EL (cell line): Measurements from ENCODE around the gene TENM3.

ENCODE experiments used
- DNase-seq: peaks from one replicate; pipeline ENCODE4 v3.0.0-alpha.2; 2016

The TENM3 gene

DNA sequence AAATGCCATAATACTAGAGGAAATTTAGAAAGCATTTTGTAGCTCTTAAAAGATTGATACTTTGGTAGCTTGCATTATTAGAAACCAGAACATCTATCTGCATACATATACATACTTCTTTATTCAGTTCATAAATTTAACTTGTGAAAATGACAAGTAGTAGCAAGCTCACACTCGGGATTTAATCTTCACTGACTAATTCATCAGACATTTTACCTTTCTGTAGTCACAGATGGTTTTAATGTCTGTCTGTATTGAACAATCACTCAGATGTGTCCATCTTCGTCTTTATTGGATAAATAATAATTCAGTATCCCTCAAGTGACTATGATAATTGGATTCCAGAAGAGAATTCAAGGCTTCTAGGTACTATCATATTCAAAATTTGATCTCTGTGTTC is 232.3 kb downstream of the TENM3 start:
- DNase-seq: no peak

DNA sequence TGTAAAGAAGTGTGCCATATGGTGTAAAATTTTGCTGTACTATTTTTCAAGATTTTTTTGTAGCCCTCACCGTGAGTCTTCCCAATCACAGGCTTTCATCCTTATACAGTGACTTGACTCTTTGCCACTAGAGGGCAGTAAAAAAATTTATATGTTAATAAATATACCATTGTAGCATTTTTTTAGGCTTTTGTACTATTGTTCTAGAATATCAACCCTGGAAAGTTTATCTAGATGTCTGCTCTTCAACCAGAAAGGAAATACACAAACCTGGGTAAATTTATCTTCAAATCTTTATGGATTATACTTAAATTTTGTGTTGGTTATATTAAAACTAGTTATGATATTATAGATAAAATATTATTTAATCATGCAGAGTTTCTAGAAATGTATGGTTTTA is 235.3 kb downstream of the TENM3 start:
- DNase-seq: peak; percentile 43

GRCh38 chr4:182483685-182484084 is 240.5 kb downstream of the TENM3 start:
- DNase-seq: no peak

DNA sequence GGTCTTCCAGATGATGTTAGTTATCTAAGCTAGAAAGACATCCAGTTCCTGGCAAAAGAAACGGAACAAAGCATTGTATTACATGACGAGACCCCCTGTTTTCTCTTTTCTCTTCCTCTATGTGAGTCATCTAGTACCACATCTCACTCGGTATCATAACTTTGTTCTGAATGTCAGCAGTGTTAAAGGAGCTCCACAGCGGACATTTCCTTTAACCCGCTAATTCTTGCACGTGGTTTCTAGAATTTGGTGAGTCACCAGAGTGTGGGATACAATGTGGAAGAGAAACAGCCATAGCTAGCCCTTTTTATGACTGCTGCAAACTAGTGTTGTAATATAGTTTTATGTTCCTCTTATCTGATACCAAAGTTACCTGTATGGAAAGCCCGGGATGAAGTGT is 243.7 kb downstream of the TENM3 start:
- DNase-seq: no peak

DNA sequence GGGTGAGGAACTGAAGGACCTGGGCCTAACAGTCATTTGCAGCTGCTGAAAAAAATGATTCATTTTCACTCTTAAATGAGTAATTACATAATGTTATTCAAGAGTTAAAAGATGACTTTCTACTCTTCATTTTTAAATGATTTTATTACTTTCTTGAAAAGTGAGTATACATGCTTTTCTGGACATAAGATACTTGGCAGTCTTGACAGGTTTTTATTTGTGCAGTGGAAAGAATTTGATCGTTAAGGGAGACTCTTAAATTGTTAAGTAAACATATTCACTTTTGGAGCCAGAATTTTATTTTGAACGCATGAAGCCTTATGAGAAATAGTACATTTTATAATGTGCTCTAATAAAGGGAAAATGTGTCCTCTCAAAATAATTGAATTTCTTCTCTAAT is 245.7 kb downstream of the TENM3 start:
- no peak for DNase-seq

DNA sequence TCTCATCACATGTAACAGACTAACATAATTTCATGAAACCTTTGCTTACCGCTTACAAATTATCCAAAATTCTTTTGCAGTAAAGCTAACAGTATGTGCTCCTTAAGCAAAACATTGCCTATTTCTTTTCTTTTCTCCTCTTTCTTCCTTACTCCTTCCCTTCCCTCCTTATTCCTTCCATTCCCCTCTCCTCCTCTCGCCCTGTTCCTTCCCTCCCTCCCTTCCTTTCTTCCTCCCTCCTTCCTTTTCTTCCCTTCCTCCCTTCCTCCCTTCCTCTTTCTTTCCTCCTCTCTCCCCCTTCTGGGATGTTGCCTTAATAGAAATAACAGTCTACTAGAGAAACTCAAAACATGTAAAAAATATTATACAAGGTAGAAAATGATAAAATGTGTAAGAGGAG is 246.4 kb downstream of the TENM3 start:
- no peak for DNase-seq

GRCh38 chr4:182491719-182492118 is 248.5 kb downstream of the TENM3 start:
- no peak for DNase-seq

- DNase-seq: peak; percentile 54
Observed at GRCh38 chr4:182492423-182492822, 249.2 kb downstream of the TENM3 start.

DNA sequence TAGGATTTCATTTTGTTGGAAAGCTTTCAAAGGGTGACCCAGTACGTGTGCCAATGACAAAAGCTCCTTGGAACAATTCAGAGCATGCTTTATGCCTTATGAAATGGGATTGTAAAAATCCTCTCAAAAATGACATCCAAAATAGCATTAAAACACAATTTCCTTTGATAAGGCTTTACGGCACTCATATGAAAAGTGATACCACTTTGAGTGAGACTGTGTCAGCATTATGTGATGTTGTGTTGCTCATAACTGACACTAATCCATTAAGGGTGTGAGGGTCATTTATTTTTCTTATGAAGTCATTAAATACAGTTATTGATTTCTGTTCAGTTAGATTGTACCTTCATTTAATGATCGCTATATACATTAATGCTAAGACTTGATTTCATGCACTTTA is 250.2 kb downstream of the TENM3 start:
- DNase-seq: no peak

DNA sequence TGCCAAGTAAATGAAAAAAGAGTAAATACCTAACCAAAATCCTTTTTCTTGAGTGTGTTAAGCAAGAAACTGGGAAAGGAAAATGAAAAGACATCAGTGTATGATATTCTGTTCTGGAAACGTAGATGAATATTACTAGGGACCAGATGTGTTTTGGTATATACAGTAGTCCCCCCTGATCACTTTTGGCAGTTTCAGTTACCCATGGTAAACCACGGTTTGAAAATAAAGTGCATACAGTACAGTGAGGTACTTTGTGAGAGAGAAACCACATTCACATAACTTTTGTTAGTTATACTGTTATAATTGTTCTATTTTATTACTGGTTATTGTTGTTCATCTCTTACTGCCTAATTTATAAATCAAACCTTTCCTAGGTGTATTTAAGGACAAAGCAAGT is 250.9 kb downstream of the TENM3 start:
- no peak for DNase-seq

DNA sequence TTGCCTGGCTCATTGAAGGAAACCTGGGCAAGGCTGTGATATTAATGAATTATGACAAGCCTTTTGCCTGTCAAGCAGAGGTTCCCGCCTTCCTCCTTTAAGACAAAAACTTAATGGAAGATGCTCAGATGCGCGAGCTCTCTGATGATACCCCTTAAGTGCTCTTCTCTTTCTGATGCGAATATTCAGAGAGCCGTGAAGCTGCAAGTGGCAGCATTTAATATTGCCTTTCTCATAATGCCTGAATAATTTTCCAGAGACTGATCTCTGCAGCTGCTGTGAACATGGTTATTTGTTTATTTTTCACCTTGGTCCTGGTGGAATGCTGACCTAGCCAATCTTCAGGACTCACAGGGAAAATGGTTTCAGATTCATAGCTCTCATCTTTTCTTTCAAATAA is 251.8 kb downstream of the TENM3 start:
- no peak for DNase-seq

DNA sequence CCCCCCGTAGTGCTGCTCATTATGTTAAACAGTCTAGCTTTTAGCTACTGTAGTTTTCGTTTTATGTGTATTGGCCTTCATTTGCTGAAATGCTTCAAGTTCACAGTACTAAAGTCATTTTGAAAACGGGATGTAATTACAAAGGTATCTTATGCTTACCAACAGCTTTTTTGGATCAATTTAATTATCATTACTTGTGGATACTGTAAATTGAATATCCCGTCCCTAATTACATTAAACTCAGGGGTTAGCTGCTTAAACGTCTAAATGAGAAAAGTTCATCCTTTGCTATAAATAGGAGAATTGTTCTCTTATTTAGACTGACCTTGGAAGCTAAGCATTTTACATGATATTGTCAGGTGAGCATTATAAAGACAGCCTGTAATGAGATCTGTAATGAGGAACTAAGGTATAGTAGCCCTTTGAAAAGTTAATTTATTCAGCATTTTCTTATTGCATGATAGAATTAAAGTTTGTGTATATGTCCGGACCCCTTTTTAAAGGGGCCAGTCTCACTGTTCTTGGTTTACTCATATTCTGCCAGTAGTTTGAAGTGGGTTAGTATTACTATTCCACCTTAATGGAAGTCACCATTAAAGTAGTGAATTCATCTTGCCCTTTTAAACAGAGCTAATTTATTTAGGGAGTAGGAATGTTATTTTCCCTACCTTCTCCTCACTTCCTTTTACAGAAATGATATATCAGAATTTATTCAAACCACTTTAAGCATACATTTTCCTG is 252.6 kb downstream of the TENM3 start:
- no peak for DNase-seq

DNA sequence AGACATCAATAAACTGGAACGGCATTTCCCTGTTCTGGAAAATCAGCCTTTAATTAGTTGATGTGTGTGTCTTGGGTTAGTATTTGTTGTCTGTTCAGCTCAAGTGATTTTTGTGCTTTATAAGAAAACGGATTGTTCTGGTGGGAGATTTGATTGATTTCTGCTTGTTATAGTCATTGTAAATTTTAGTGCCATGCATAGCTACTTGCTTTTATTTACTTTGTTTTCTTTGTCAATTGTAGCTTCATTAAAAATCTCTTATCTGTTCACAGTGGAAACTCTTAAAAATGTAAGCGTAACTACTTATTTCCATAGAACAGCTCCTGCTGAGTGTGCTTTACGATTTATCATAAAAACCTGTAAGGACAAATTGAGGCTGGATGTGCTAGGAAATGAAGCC is 253.2 kb downstream of the TENM3 start:
- DNase-seq: no peak

DNA sequence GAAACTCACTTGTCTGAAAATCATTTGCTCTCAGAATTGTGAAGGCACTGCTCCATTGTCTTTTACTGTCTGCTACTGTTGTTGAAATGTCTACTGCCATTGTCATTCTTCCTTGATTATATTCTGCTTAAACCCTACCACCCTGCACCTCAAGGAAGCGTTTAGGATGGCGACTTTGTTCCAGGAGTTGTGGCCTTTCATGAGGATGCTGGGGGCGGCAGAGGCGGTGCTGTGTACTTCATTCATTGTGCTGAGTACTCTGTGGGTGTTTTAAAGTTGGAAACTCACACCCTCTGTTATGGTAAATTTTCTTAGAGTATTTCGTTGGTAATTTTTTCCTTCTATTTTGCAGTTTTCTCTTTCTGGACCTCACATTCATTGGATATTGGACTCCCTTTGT is 258.9 kb downstream of the TENM3 start:
- no peak for DNase-seq

DNA sequence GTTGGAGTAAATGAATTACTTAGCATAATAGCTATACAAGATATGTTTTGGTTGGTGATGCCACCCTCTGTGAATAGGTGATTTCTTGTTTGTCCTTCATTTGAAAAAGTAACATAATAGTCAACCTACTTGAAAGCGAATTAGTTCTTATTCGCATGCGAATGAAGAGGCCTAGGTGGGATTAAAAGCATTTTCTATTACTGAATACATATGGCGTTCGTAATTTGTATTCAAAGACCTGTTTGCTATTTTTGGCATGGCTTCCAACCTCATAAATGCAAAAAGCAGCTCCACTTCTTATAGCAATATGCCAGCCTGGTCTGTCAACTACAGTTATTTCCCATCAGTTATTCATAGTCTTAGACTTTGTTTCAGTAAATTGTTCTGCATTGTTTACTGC is 261.3 kb downstream of the TENM3 start:
- no peak for DNase-seq

DNA sequence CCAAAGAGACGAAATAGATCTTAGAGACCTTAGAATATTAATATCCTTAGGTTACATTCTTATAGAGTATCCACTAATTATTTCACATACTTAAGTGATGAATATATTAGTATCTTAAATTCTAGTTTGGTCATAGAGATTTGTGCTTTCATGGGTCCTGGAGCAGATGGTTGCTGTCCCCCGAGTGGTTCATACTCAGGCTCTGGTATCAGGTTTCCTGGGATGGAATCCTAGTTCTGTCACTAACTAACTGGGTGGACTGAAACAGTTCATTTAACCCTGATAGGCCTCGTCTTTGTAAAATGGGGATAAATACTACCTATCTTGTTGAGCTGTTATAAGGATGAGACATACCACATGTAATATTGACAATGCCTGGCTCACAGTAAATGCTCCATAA is 264.6 kb downstream of the TENM3 start:
- DNase-seq: no peak

- DNase-seq: no peak
Observed at GRCh38 chr4:182510836-182511235, 267.6 kb downstream of the TENM3 start.

GRCh38 chr4:182513587-182514291 is 270.5 kb downstream of the TENM3 start:
- no peak for DNase-seq

GRCh38 chr4:182518421-182518820 is 275.2 kb downstream of the TENM3 start:
- no peak for DNase-seq

- no peak for DNase-seq
Observed at GRCh38 chr4:182519528-182519927, 276.3 kb downstream of the TENM3 start.

DNA sequence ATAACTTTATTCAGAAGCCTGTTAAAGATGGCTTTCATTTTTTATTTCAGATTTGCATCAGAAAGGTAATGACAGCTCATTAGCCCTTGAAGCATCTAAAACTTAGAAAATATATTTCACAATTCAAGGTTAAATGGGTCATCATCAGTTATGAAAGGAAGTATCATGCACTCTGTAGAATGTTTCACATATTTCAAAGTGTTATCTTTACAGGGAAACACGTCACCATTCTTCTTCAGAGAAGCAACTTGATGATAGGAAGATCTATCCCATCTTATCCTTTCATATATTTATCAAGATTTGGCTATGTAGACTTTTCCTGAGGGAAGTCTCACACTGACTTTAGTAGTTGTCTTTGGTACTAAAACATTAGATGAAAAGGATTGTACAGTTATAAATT is 277.8 kb downstream of the TENM3 start:
- no peak for DNase-seq

GRCh38 chr4:182528819-182529218 is 285.6 kb downstream of the TENM3 start:
- no peak for DNase-seq

DNA sequence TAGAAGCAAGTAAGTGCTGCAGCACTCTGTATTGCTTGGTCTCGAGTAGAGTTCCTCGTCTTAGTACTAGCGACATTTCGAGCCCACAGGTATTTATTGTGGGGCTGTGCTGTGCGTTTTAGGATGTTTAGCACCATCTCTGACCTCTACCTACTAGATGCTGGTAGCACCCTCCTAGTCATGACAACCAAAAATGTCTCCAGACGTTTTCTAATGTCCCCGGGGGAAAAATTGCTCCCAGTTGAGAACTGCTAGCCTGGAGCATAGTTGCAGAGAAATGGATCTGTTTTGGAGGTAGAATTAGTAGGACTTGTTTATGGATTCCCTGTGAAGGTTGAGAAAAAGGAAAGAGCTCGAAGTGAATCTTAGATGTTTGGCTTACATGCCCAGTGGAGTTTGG is 287.2 kb downstream of the TENM3 start:
- DNase-seq: no peak

DNA sequence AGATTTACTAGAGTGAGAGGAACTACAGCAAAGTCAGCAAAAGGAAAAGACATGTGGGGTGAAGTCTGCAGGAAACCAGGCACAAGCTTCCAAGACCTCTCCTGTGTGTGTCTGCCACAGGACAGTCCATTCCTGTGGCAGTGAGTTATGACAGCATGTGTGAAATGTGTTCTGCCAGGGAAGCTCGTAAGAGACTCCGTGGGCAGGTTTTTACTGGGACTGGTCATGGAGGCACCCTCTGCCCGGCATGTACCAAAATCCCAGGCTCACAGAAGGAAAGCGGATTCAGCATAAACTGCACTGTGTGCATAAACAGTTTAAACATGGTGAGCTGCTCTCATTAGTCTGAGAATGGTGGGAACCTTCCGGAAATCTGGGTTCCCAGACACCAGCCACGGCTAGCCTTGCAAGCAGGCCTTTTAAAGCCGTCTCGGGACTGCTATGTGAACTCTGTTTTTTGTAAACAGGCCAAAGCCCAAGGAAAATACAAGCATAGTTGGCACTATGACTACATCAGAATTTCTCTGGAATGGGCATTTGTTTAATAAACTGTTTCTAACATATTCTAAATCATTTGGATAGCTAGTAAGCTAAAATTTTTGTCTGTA is 288.5 kb downstream of the TENM3 start:
- DNase-seq: no peak
